Left lung (tissue), 10 donors: Measurements from ENCODE around the gene TUBGCP3. TPM values are rescaled to one million over a fixed set of nuclear protein-coding genes. Genes with fewer than 3 reads are reported as not detected.

Experiments
- ATAC-seq: fragments of 200-7000 bp; cut with Tn5 transposase; one replicate; pipeline ENCODE4 v1.9.1; 2020; ENCODE audit warnings: moderate library complexity
- DNase-seq, 4 donors: peaks; one replicate each; pipeline ENCODE4 v3.0.0-alpha.2; 2013 to 2020
- H3K27ac ChIP-seq, 2 donors: fragments of 200-600 bp; sonication (generic) in 1 of 2; one replicate each; pipeline versions ENCODE4 v1.5.0 to v1.8.0; 2020 to 2021
- H3K27me3 ChIP-seq, 2 donors: fragments of 200-600 bp; sonication (generic) in 1 of 2; one replicate each; pipeline versions ENCODE4 v1.5.0 to v1.8.0; 2020 to 2021
- H3K36me3 ChIP-seq, 2 donors: fragments of 200-600 bp; sonication (generic) in 1 of 2; one replicate each; pipeline versions ENCODE4 v1.5.0 to v1.8.0; 2020 to 2021
- H3K4me1 ChIP-seq, 2 donors: fragments of 200-600 bp; one replicate each; pipeline ENCODE4 v1.8.0; 2021
- H3K4me3 ChIP-seq, 2 donors: fragments of 200-600 bp; sonication (generic) in 1 of 2; one replicate each; pipeline versions ENCODE4 v1.5.0 to v1.8.0; 2020 to 2021; ENCODE audit warnings: mild to moderate bottlenecking in 1 of 2
- H3K9me3 ChIP-seq, 2 donors: fragments of 200-600 bp; sonication (generic) in 1 of 2; one replicate each; pipeline versions ENCODE4 v1.5.0 to v1.8.0; 2020 to 2021
- CTCF ChIP-seq, 2 donors: fragments of 200-600 bp; sonication (generic) in 1 of 2; IDR thresholded peaks; one replicate each; pipeline versions ENCODE4 v1.5.0 to v1.8.0; 2021; ENCODE audit warnings: antibody characterized with exemption in 2 of 2
- intact Hi-C, 2 donors: fragments of 100-400 bp; cut with DNase I; formaldehyde crosslinking; loops; one replicate each; pipeline versions ENCODE4 v1.11.2 to v1.14.2; 2022
- polyA plus RNA-seq, 6 donors: library from polyadenylated mRNA; unstranded; fragments of 120-200 nt; gene quantifications; one replicate each; pipeline ENCODE4 v1.2.1, GENCODE V29; 2013; ENCODE audit not compliant: insufficient read length in 6 of 6
- total RNA-seq, 2 donors: library from RNA; stranded (reverse); fragmentation: NEBNext Ultra II Directional; extraction: Animal tissue kit (Norgen Biotek cat#: 25700); gene quantifications; one replicate each; pipeline ENCODE4 v1.2.1, GENCODE V29; 2021
- donor health status: DM: no; HTN: yes; CAD: no.
- donor health status: DM: no; HTN: no; CAD: no.

TUBGCP3 gene
- total and polyA plus RNA-seq, 8 donors, result 26.8 to 42.7 (median 32.7) TPM

GRCh38 chr13:112468069-112468468 is 119.9 kb downstream of the TUBGCP3 start:
- no peak overlapping the region for H3K4me3 ChIP-seq
- no peak overlapping the region for H3K27ac ChIP-seq
- no peaks in the 10 kb centered on the region for H3K36me3 ChIP-seq
- DNase-seq (no peak), ATAC-seq (no peak)
- TF ChIP-seq CTCF (IDR thresholded peaks at IDR 0.05), result no peak
- H3K27me3 ChIP-seq, result no peaks in the 10 kb centered on the region
- intact Hi-C loops, result no loop called here
- H3K4me1 ChIP-seq, result no peaks in the 10 kb centered on the region
- peaks cover 0 to 3% of the 10 kb centered on the region in 2 donors for H3K9me3 ChIP-seq

- Histone ChIP-seq H3K9me3 (peaks cover 0 to 6% of the 10 kb centered on the region in 2 donors), H3K27me3 (no peaks in the 10 kb centered on the region), H3K4me1 (no peaks in the 10 kb centered on the region), H3K27ac (no peak overlapping the region), H3K4me3 (no peak overlapping the region), H3K36me3 (no peaks in the 10 kb centered on the region)
- no peak for ATAC-seq
- peak in 1 of 4 donors; percentile 67 for DNase-seq
- intact Hi-C loops, result no loop called here
- TF ChIP-seq CTCF (IDR thresholded peaks at IDR 0.05), result no peak
Measured at GRCh38 chr13:112467236-112467635, 120.7 kb downstream of the TUBGCP3 start.

GRCh38 chr13:112466132-112467058 is 121.6 kb downstream of the TUBGCP3 start:
- no peak for TF ChIP-seq CTCF (IDR thresholded peaks at IDR 0.05)
- ATAC-seq (no peak), DNase-seq (peak in 1 of 4 donors; percentile 68)
- no peak overlapping the region for H3K27ac ChIP-seq
- no peak overlapping the region for H3K4me3 ChIP-seq
- H3K27me3 ChIP-seq, result no peaks in the 10 kb centered on the region
- no peaks in the 10 kb centered on the region for H3K4me1 ChIP-seq
- H3K9me3 ChIP-seq, result peaks cover 0 to 10% of the 10 kb centered on the region in 2 donors
- no peaks in the 10 kb centered on the region for H3K36me3 ChIP-seq
- intact Hi-C loops, result no loop called here

- Histone ChIP-seq H3K27me3 (no peaks in the 10 kb centered on the region), H3K36me3 (no peaks in the 10 kb centered on the region), H3K4me1 (no peaks in the 10 kb centered on the region), H3K4me3 (no peak overlapping the region), H3K27ac (no peak overlapping the region), H3K9me3 (peaks cover 0 to 10% of the 10 kb centered on the region in 2 donors)
- ATAC-seq (no peak), DNase-seq (peak in 1 of 4 donors; percentile 72)
- TF ChIP-seq CTCF (IDR thresholded peaks at IDR 0.05), result no peak
- intact Hi-C loops, result no loop called here
Measured at GRCh38 chr13:112465251-112466131, 122.5 kb downstream of the TUBGCP3 start.

- H3K36me3 ChIP-seq, result no peaks in the 10 kb centered on the region
- H3K27ac ChIP-seq, result no peak overlapping the region
- H3K4me1 ChIP-seq, result no peaks in the 10 kb centered on the region
- H3K9me3 ChIP-seq, result peaks cover 0 to 8% of the 10 kb centered on the region in 2 donors
- DNase-seq (no peak), ATAC-seq (no peak)
- no peak for TF ChIP-seq CTCF (IDR thresholded peaks at IDR 0.05)
- intact Hi-C loops, result no loop called here
- H3K4me3 ChIP-seq, result no peak overlapping the region
- no peaks in the 10 kb centered on the region for H3K27me3 ChIP-seq
Measured at GRCh38 chr13:112464720-112465119, 123.2 kb downstream of the TUBGCP3 start.
